HFFc6 (cell line): Measurements from ENCODE around the gene GALE. TPM values are rescaled to one million over a fixed set of nuclear protein-coding genes. Genes with fewer than 3 reads are reported as not detected.
"Not testable (repeated sequence)": the region's sequence is repeated elsewhere in the genome, so short reads cannot be mapped to it uniquely, and the experiment has no call there.

Experiments
- DNase-seq: peaks from one replicate; pipeline ENCODE4 v3.0.0-alpha.2; 2018
- H3K27ac Mint-ChIP-seq: 2 replicates; pipeline ENCODE4 v1.8.0; 2020; ENCODE audit warnings: mild to moderate bottlenecking, mixed read lengths
- H3K27me3 Mint-ChIP-seq: 2 replicates; pipeline ENCODE4 v1.8.0; 2021; ENCODE audit warnings: mild to moderate bottlenecking, moderate library complexity, mixed read lengths; ENCODE audit not compliant: insufficient read depth
- H3K36me3 Mint-ChIP-seq: 2 replicates; pipeline ENCODE4 v1.8.0; 2021; ENCODE audit warnings: low read depth, mixed read lengths
- H3K4me1 Mint-ChIP-seq: 2 replicates; pipeline ENCODE4 v1.8.0; 2020; ENCODE audit warnings: low read depth, mixed read lengths
- H3K4me3 Mint-ChIP-seq: 2 replicates; pipeline ENCODE4 v1.8.0; 2020; ENCODE audit warnings: mild to moderate bottlenecking, moderate library complexity, mixed read lengths
- H3K9me3 Mint-ChIP-seq: 2 replicates; pipeline ENCODE4 v1.8.0; 2020; ENCODE audit warnings: mild to moderate bottlenecking, mixed read lengths
- CTCF ChIP-seq: fragments of 200-600 bp; sonication (generic); IDR thresholded peaks from 2 replicates; pipeline ENCODE4 v1.5.0; 2021; ENCODE audit warnings: antibody characterized with exemption, mild to moderate bottlenecking
- total RNA-seq, 6 experiments: library from RNA; stranded (reverse); fragmentation: NEBNext Ultra II Directional; extraction: Animal tissue kit (Norgen Biotek cat#: 25700); gene quantifications; 2 replicates in 1 of 6; 3 replicates in 5 of 6; pipeline ENCODE4 v1.2.3, GENCODE V29; 2021

The GALE gene
- total RNA-seq, 6 experiments from 2014 or later = 30.9 to 34.6 (median 33.5) TPM

GRCh38 chr1:23838401-23838866 lies 37.9 kb upstream of the GALE start:
- H3K4me1 Mint-ChIP-seq = peaks cover 10% of the 10 kb centered on the region
- peak; percentile 27 for DNase-seq
- no peaks in the 10 kb centered on the region for H3K9me3 Mint-ChIP-seq
- no peak for TF ChIP-seq CTCF
- H3K27ac Mint-ChIP-seq = peak overlapping the region; percentile 33
- peaks cover 15% of the 10 kb centered on the region for H3K27me3 Mint-ChIP-seq
- no peaks in the 10 kb centered on the region for H3K36me3 Mint-ChIP-seq
- H3K4me3 Mint-ChIP-seq = peak overlapping the region; percentile 82

GRCh38 chr1:23837908-23838307 lies 37.4 kb upstream of the GALE start:
- Mint-ChIP-seq H3K4me1 (peaks cover 10% of the 10 kb centered on the region), H3K4me3 (peak overlapping the region; percentile 82; the same call in 1 of the 2 replicates), H3K27me3 (peaks cover 16% of the 10 kb centered on the region), H3K27ac (peak overlapping the region; percentile 33), H3K36me3 (no peaks in the 10 kb centered on the region), H3K9me3 (no peaks in the 10 kb centered on the region)
- no peak for TF ChIP-seq CTCF
- DNase-seq = no peak

GRCh38 chr1:23836037-23836436 lies 35.5 kb upstream of the GALE start:
- Mint-ChIP-seq H3K27me3 (peaks cover 8% of the 10 kb centered on the region), H3K4me1 (peaks cover 16% of the 10 kb centered on the region), H3K36me3 (no peaks in the 10 kb centered on the region), H3K9me3 (no peaks in the 10 kb centered on the region), H3K4me3 (no peak overlapping the region), H3K27ac (no peak overlapping the region)
- TF ChIP-seq CTCF = no peak
- no peak for DNase-seq

GRCh38 chr1:23834156-23834555 lies 33.6 kb upstream of the GALE start:
- not testable (repeated sequence) for H3K9me3 Mint-ChIP-seq, H3K4me3 Mint-ChIP-seq, H3K36me3 Mint-ChIP-seq, H3K27ac Mint-ChIP-seq, DNase-seq, H3K27me3 Mint-ChIP-seq
- peaks cover 16% of the 10 kb centered on the region for H3K4me1 Mint-ChIP-seq

GRCh38 chr1:23827717-23828116 lies 27.2 kb upstream of the GALE start:
- Mint-ChIP-seq H3K9me3 (no peaks in the 10 kb centered on the region), H3K4me1 (peaks cover 23% of the 10 kb centered on the region), H3K27ac (no peak overlapping the region), H3K36me3 (no peaks in the 10 kb centered on the region; the same call in 1 of the 2 replicates), H3K4me3 (no peak overlapping the region), H3K27me3 (0 out of 2 replicates have a peak, but pooled peaks cover 1% of the 10 kb centered on the region)
- no peak for DNase-seq
- TF ChIP-seq CTCF = no peak

GRCh38 chr1:23826590-23826989 lies 26.0 kb upstream of the GALE start:
- H3K4me1 Mint-ChIP-seq = peaks cover 17% of the 10 kb centered on the region
- not testable (repeated sequence) for H3K4me3 Mint-ChIP-seq, H3K9me3 Mint-ChIP-seq, H3K27ac Mint-ChIP-seq, H3K36me3 Mint-ChIP-seq, DNase-seq, H3K27me3 Mint-ChIP-seq
